ENCODE measurements around the gene GPI.

DNA sequence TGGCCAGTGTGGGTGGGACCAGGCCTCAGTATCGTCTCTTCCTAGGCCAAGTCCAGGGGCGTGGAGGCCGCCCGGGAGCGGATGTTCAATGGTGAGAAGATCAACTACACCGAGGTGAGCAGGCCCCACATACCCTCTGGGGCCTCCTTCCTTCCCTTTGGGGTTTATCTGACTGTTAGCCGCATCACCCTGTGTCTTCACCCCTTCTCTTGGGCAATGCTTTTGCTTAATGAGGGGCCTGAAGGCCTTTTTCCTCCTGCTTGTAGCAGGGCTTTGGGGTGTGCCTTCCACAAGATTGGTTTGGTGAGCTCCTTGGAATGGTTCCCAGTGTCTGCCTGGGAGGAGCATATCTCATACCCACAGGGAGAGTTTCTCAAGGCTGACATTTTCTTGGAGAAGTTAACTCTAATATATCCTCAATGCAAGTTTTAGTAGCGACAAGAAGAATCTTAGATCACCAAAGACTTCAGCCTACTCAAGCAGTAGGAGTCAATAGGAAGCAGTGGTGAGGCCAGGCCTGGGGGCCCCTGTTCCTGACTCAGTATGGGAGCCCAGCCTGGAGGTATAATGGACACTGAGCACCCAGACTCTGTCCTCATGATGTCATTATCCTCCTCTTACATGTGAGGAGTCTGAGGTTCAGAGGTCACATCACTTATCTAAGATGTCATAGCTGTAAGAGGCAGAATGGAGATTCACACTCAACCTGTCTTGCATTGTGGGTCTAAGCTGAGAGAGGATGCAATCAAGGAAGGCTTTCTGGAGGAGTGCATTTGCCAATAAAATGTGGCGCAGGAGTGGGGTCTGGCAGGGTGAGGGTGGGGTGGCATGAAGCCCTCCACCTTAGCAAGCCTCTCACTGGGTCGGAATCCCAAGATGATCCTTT lies 2.0 kb downstream of the GPI start:
- TF ChIP-seq CTCF (IDR thresholded peaks at IDR 0.05) (no peak), POLR2A (IDR thresholded peaks at IDR 0.05) (no peak)
